Calu3 (cell line): ENCODE data around the gene TIGIT. TPM values are rescaled to one million over a fixed set of nuclear protein-coding genes. Genes with fewer than 3 reads are reported as not detected.

Source experiments
- BruUV-seq: library from RNA; stranded (reverse); fragments of 400-500 nt; replicated peaks from 2 replicates; lab custom pipeline; 2021; lab: Mats Ljungman, UMichigan
- CTCF ChIA-PET: fragments of 300-600 bp; sonication (Branson Sonifier 250); formaldehyde crosslinking; loops from one replicate; lab custom pipeline; 2022; ENCODE audit warnings: antibody characterized with exemption; lab: Charles Lee
- DNase-seq: peaks from one replicate; pipeline ENCODE4 v3.0.0; 2022
- H3K27ac Mint-ChIP-seq: one replicate; pipeline ENCODE4 v1.8.0; 2022; ENCODE audit warnings: mixed read lengths; ENCODE audit not compliant: unreplicated experiment
- H3K27me3 Mint-ChIP-seq: one replicate; pipeline ENCODE4 v1.8.0; 2022; ENCODE audit warnings: mixed read lengths; ENCODE audit not compliant: unreplicated experiment
- H3K36me3 Mint-ChIP-seq: one replicate; pipeline ENCODE4 v1.8.0; 2022; ENCODE audit warnings: mild to moderate bottlenecking, moderate library complexity, mixed read lengths; ENCODE audit not compliant: insufficient read depth, unreplicated experiment
- H3K4me1 Mint-ChIP-seq: one replicate; pipeline ENCODE4 v1.8.0; 2022; ENCODE audit warnings: mild to moderate bottlenecking, low read depth, mixed read lengths; ENCODE audit not compliant: unreplicated experiment
- H3K4me3 Mint-ChIP-seq: one replicate; pipeline ENCODE4 v1.8.0; 2022; ENCODE audit warnings: mild to moderate bottlenecking, low read depth, moderate library complexity, mixed read lengths; ENCODE audit not compliant: unreplicated experiment
- H3K9me3 Mint-ChIP-seq: one replicate; pipeline ENCODE4 v1.8.0; 2022; ENCODE audit warnings: low read depth, mixed read lengths; ENCODE audit not compliant: unreplicated experiment
- CTCF ChIP-seq: fragments of 200-600 bp; IDR thresholded peaks from one replicate; pipeline ENCODE4 v1.8.0; 2022; ENCODE audit warnings: antibody characterized with exemption; ENCODE audit not compliant: unreplicated experiment
- intact Hi-C: fragments of 100-400 bp; cut with micrococcal nuclease; formaldehyde crosslinking; loops from one replicate; pipeline ENCODE4 v1.10.0; 2022; ENCODE audit not compliant: unreplicated experiment
- total RNA-seq: library from RNA; stranded (reverse); gene quantifications from 2 replicates; pipeline ENCODE4 v1.2.3, GENCODE V29; 2022

TIGIT gene
- total RNA-seq, 1 experiment from 2014 or later = not detected

DNA sequence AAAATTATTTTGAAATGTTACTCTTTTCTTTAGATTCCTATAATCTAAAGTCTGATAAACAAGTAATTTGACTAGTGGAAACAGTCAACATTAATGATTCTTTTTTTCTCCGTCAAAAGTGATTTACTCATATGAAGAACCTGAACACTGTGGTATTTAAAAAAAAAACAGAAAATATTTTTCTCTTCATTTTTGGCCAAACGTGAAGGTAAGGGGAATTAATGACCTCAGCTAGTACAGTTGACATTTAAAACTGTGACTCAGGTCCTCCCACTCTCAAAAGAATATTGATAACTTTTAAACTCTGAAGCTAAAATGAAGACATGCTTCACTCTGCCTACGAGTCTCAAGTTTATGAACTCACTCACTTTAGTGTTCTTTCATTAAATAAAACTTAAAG lies 34.5 kb downstream of the TIGIT start:
- BruUV-seq = no TSS peak
- no peak overlapping the region for H3K4me3 Mint-ChIP-seq
- intact Hi-C loops = no loop called here
- no peaks in the 10 kb centered on the region for H3K36me3 Mint-ChIP-seq
- no peaks in the 10 kb centered on the region for H3K9me3 Mint-ChIP-seq
- no peaks in the 10 kb centered on the region for H3K27me3 Mint-ChIP-seq
- H3K27ac Mint-ChIP-seq = no peak overlapping the region
- peaks cover 20% of the 10 kb centered on the region for H3K4me1 Mint-ChIP-seq
- CTCF ChIA-PET = no interaction called here
- no peak for DNase-seq
- no peak for TF ChIP-seq CTCF

- TF ChIP-seq CTCF = no peak
- intact Hi-C loops = loop anchor here (10.0 kb wide), 1 partner anchor 175 kb away; no protein-coding TSS in a partner anchor
These were observed 36.0 kb downstream of the TIGIT start for GRCh38 chr3:114329823-114330222.

GRCh38 chr3:114331007-114331406 lies 37.2 kb downstream of the TIGIT start:
- no peaks in the 10 kb centered on the region for H3K4me1 Mint-ChIP-seq
- no peak for TF ChIP-seq CTCF
- no TSS peak for BruUV-seq
- H3K36me3 Mint-ChIP-seq = no peaks in the 10 kb centered on the region
- no peak overlapping the region for H3K4me3 Mint-ChIP-seq
- no peak overlapping the region for H3K27ac Mint-ChIP-seq
- no peak for DNase-seq
- intact Hi-C loops = loop anchor here (10.0 kb wide), 1 partner anchor 176 kb away; no protein-coding TSS in a partner anchor
- H3K27me3 Mint-ChIP-seq = no peaks in the 10 kb centered on the region
- CTCF ChIA-PET = no interaction called here
- no peaks in the 10 kb centered on the region for H3K9me3 Mint-ChIP-seq

More at GRCh38 chr3:114329823-114330222, 36.0 kb downstream of the TIGIT start:
- Mint-ChIP-seq H3K27me3 (no peaks in the 10 kb centered on the region), H3K9me3 (no peaks in the 10 kb centered on the region), H3K36me3 (no peaks in the 10 kb centered on the region), H3K27ac (no peak overlapping the region), H3K4me1 (peaks cover 5% of the 10 kb centered on the region), H3K4me3 (no peak overlapping the region)
- BruUV-seq = no TSS peak
- CTCF ChIA-PET = interaction anchor here (0.6 kb wide), 1 partner anchor 863 kb away, joined by 3 read pairs; no protein-coding TSS in a partner anchor
- no peak for DNase-seq

DNA sequence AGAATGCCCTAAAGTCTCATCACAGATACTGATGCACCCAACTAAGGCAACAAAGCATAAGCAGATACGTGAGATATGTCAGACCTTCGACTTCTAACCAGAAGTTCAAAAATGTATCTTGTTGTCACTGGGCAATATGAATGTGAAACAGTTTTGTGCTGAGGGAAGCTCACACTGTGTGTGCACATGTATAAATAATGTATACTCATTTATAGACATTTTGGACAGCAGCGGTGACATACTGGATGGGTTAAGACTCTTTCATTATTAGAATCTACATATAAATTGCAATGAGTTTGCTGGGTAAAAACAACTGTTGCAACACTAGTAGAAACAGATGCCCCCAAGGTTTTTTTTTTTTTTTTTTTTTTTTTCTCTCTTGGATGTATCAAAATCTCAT lies 37.9 kb downstream of the TIGIT start:
- Mint-ChIP-seq H3K27me3 (no peaks in the 10 kb centered on the region), H3K4me3 (no peak overlapping the region), H3K36me3 (no peaks in the 10 kb centered on the region), H3K27ac (no peak overlapping the region), H3K9me3 (no peaks in the 10 kb centered on the region), H3K4me1 (no peaks in the 10 kb centered on the region)
- TF ChIP-seq CTCF = no peak
- DNase-seq = no peak
- intact Hi-C loops = loop anchor here (10.0 kb wide), 1 partner anchor 177 kb away; no protein-coding TSS in a partner anchor
- CTCF ChIA-PET = no interaction called here
- no TSS peak for BruUV-seq
